ENCODE results near the gene TSHZ2.
A peak's percentile ranks its signal among the peaks of the same experiment; 100 is the strongest.
"Not testable (repeated sequence)": the region's sequence is repeated elsewhere in the genome, so short reads cannot be mapped to it uniquely, and the experiment has no call there.

Gene TSHZ2

DNA sequence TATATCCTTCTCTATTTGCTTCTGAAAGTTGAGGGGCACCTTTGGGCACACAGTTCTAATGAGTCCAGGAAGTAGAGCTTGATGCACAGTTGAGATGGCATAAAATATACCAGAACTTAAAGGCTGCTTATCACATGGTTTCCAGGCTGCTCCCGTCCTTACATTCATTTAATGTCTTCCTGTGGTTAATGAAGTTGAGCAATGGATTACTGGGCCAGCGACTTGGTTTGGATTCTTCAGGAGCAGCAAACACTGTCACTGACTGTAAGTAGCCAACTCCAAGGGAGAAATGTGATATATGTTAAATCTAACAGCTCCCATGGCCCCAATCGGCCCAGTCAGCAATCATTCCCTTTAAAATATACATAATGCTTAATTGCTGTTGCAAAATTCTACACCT is 9.0 kb upstream of the TSHZ2 start:
- no peak for DNase-seq

DNA sequence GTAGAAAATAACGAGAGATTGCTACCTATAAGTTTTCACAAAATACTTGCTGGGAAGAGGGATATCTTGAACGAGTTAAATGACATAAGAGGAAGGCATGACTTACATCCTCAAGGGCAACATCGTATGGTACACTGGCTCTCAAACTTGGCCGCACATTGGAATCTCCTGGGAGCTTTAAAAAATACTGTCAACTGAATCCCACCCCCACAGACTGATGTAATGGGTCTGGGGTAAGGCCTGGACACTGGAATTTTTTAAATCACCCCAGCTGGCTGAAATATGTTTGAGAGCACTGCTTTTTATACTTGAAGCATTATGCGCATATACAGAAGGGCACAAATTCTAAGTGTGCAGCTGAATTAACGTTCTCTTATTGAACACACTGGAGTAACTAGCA is 8.0 kb upstream of the TSHZ2 start:
- no peak for DNase-seq

DNA sequence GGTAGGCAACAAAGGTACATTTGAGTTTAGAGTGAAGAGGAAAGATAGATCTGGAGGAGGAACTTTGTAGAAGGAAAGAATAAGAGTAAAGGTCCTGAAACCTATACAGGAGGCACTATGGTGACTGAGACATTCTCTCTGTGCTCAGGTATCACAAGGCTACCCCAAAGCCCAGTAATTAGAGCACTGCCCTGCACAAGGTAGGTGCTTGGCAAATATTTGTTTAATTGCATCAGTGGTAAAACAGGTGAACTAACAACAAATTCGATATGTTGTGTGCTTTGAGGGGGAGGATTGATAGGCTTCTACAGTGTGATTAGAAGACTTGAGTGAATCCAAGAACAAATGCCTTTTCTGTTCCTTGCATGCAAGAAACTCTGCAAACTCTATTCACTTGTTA is 6.8 kb upstream of the TSHZ2 start:
- no peak for DNase-seq

GRCh38 chr20:52965819-52966218 is 6.3 kb upstream of the TSHZ2 start:
- no peak for DNase-seq

- DNase-seq, result not testable (repeated sequence)
Measured at GRCh38 chr20:52966543-52966942, 5.6 kb upstream of the TSHZ2 start.

DNA sequence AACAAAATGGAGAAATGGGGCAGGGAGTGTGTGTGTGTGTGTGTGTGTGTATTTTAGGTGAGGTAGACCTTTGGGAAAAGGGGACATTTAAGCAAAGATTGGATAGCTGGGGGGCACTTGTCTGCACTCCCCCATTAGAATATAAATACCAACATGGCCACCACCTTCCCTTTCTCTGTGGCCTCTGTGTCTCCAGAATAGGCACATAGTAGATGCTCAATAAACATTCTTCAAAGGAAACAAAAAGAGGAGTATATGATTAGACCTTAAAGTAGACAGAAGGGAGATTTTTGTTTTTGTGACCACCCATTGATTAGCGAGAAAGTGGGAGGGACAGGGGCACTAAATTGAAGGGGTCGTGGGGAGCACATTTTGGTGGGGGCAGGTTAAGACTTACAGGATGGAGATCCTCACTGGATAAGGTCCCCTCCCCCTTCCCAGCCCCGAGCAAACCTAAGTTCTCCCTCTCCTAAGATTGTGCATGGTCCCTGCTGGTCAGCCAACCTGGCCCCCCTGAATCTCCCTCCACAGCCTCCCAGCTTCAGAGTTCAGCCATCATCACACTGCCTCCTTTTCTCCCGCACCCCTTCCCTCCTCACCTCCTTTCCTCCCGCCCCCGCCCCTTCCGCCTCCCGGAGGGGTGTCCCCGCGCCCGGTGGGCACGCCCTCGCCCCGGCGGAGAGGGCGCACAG is 514 bp upstream of the TSHZ2 start:
- DNase-seq, result no peak

DNA sequence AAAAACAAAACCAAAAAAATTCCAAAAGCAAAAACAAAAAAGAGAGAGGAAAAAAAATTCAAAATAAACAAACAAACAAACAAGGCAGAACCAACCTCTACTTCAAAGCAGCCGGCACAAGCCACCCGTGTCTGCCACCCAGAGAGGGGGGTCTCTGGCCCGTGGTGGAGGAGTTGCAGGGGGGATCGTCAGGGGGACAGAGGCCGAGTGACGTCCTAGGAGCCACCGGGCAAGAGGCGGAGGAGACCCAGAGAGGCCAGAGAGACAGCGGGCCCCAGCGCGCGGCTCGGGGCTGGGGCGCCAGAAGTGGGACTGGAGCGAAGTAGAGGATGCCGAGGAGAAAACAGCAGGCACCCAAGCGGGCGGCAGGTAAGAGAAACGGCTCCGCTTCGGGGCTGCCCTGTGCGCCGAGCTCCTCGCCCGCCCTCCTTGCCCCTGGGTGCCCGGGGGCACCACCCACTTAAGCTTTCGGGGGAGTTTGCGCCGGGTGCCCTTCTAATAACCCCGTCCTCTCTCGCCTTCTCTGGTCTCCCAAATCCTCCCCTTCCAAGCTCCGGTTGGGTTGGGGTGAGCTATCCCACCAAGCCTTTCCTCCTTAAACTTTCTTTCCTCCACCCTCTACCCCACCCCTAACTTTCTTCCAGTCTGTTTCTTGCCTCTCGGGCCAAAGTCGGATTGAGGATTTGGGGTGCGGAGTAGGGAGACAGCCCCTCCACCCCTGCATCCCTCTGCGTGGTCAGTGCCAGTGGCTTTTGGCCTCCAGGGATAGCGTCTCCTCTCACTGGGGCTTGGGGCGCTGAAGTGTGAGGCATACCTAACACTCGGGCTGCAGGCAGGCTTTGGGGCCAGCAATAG is 1.0 kb downstream of the TSHZ2 start:
- peak; percentile 54 for DNase-seq

DNA sequence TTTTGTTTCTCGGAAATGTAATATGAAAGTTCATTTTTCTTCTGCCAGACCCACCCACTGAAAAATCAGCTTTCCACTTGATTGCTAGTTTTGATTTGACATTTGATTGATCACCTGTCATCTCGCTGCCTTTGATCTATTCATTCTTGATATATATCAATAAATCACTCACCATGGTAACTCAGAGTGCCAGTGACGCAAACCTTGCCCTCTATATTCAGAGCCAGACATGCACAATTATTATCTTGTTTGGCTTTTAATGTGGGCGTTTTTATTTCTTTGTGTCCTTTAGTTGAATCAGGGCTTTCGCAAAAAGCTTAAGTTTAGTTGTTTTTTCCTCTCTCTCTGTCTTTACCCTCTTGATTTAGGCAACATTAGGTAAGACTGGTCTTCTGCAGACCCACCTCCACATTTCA is 2.0 kb downstream of the TSHZ2 start:
- no peak for DNase-seq

GRCh38 chr20:52975029-52975732 is 3.0 kb downstream of the TSHZ2 start:
- no peak for DNase-seq

GRCh38 chr20:52975803-52976531 is 3.8 kb downstream of the TSHZ2 start:
- no peak for DNase-seq

DNA sequence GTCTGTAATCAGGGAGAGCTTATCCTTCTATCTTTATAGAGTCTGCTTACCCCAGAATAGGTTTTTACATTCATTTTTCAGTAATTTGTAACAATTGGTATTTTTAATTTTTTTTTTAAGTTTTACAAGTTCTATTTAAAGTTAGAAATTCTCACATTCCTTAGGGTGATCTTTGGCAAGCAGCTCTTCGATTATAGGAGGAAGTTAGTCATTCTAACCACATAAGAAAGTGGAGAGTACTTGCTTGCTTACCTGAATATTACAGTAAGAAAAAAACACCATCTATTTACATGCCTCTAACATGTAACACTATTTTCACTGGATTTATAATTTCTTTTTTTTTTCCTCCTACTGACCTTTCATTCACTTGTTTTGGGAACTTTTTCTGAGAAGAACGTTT is 6.7 kb downstream of the TSHZ2 start:
- no peak for DNase-seq

DNA sequence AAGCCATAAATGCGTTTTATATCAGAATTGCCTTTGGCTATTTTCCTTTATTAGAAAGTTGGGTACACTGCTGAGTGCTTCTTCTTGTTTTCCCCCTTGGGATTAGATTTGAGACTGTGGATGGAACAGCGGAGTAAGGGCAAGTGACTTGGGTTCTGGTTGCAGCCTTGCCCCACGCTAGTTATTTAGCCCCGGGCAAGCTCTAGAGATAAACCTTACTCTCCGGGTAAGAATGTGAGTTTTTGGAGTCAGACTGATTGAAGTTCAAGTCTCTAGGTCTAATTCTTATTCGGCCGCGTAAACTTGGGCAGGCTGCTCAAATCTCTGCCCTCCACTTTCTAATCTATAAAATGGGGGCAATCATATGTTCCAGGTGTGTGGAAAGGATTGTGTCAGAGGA is 8.9 kb downstream of the TSHZ2 start:
- DNase-seq, result no peak

DNA sequence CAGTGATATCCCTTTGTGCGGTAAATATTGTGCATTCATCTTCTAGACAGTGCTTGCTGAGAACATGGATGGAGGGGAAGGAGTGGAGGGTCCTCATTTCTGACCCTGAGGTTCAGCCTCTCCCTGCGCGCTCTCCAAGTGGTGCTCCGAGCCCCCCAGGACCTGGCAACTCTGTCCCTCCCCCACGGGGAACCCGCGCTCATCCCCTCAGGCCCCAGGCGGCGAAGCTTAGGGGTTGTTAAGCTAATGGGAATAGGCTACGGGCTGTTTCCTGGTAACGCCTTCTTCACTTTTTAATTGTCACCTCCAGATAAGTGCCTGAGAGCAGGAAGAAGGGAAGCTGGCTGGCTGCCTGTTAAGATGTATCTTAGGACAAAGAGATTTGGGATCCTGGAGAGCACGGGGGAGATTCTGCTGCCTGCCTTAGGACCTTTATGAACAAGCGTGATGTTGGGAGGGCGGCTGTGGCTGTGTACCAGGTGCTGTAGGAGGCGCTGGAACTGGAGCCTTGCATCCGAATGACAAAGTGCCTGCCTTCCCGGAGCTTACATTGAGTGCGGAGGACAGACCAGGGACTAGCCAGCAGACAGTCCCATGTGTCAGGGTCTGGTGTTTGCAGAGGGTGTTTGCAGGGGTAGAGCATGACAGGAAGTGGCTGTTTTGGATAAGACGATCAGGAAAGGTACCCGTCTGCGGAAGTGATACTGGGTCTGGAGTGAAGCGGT is 11.7 kb downstream of the TSHZ2 start:
- DNase-seq, result no peak

GRCh38 chr20:52984451-52984810 is 12.3 kb downstream of the TSHZ2 start:
- no peak for DNase-seq

GRCh38 chr20:52985687-52986086 is 13.5 kb downstream of the TSHZ2 start:
- no peak for DNase-seq

DNA sequence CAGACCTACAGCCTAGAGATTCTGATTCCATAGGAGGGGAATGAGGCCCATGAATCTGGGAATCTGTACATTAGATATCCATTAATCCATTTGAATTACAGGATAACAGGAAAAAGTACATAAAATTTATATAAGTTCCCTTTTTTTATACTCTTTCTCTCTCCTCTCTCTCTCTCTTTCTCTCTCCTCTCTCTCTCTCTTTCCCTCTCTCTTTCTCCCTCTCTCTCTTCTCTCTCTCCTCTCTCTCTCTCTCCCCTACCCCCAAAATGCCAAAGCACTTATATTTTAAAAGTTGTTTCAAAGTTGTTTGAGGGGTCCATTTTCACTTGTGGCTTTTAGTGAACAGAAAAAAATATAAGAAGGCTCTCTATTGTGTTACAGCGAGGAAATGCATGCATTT is 15.1 kb downstream of the TSHZ2 start:
- DNase-seq, result no peak

DNA sequence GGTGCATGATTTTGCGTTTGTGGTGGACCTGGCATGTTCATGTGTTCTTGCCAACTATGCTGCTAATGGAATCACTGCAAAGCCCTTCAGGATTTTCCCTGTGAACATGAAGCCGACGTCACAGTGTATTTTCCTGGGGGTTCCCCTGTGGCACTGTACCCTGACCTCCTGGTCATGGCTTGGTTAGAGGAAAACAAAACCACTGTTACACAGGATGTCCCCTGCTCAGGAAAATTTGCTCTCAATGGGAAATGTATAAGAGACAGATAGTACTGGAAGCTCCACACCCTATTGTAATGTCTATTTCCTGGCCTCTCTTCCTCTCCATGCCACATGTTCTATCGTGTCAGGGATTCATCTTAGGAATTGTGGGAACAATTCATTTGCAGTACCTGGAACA is 19.7 kb downstream of the TSHZ2 start:
- no peak for DNase-seq

DNA sequence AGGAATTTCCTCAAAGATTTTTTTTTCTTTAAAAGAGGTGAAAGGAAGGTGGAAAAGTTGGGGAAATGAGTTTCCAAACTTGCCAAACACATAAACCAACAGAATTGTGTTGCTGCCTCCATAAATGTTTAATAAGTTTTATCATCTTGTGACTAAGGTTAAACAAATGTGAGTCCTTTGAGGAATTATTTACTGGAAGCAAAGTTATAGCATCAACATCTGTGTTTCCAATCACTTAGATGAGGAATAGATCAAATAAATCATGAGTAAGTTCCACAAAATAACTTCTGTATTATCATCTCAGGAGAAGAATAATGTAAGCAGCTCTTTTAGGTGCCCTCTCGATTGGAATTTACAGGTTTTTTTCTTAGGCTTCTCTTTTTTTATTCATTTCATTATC is 20.5 kb downstream of the TSHZ2 start:
- no peak for DNase-seq

GRCh38 chr20:52993076-52993475 is 20.9 kb downstream of the TSHZ2 start:
- DNase-seq, result no peak

DNA sequence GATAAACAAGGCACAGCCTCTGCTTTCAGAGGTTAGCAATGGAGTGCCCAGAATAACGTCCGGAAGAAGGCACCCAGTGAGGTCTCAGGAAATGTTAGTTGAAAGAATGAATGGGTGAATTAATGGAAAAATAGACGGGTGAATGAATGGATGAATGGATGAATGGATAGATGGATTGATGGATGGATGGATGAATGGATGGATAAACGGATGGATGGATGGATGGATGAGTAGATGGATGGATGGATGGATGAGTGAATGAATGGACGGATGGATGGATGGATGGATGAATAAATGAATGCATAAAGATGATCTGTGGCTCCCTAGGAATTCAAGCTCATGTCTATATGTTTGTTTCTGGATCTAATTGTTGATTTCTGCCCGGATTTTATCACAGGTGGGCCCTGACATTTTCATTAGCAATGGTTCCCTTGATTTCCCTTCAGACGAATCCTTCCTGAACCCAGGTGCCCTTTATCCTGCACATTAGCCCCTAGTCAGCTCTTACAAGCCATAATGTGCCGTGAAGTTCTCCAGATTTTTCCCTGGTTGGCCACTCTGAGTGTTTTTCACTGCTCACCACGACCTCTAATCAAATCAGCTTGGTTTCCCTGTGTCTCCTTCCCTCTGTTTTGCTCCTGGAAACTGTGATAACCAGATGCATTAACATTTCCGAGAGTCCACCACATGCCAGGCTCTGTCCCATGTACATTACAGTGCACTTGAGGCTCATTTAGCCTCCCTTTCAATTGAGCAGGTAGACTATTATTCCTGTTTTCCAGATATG is 22.2 kb downstream of the TSHZ2 start:
- DNase-seq, result no peak

GRCh38 chr20:52996130-52996529 is 24.0 kb downstream of the TSHZ2 start:
- no peak for DNase-seq

GRCh38 chr20:52996658-52997057 is 24.5 kb downstream of the TSHZ2 start:
- DNase-seq, result no peak
